PC-3 (cell line): ENCODE measurements around the gene ALOXE3.

Experiments
- CTCF ChIP-seq: fragments of 300-600 bp; sonication (generic); conservative IDR thresholded peaks from 2 replicates; pipeline ENCODE4 v1.5.1; 2017; ENCODE audit warnings: antibody characterized with exemption, low read depth, mild to moderate bottlenecking, low read length
- EZH2 ChIP-seq: fragments of 300-600 bp; sonication (generic); IDR thresholded peaks from one replicate; pipeline ENCODE4 v1.6.1; 2017; ENCODE audit warnings: antibody characterized with exemption, mild to moderate bottlenecking, low read length; ENCODE audit not compliant: unreplicated experiment
- EZH2phosphoT487 ChIP-seq: fragments of 300-600 bp; sonication (generic); IDR thresholded peaks from 2 replicates; pipeline ENCODE4 v1.6.1; 2018; ENCODE audit warnings: mild to moderate bottlenecking, antibody characterized with exemption, low read length, borderline replicate concordance

GRCh38 chr17:8073627-8074484 is 44.5 kb downstream of the ALOXE3 start:
- TF ChIP-seq CTCF (peak; percentile 82), EZH2 (no peak), EZH2phosphoT487 (no peak)
